ENCODE measurements around the gene MRTFA.

The MRTFA gene

GRCh38 chr22:40553014-40553554, 83.4 kb downstream of the MRTFA start:
- no peak for DNase-seq (ENCODE audit: low read depth, low spot score)
- no peak for TF ChIP-seq CTCF (IDR thresholded peaks at IDR 0.05; ENCODE audit: low read depth, low read length)
- in situ Hi-C loops (cut with HindIII; ENCODE audit: low sequenced_read_pairs): no loop called here
- no peak overlapping the region for H3K4me3 ChIP-seq (ENCODE audit: low read depth, low read length)

- in situ Hi-C loops (cut with HindIII; ENCODE audit: low sequenced_read_pairs): no loop called here
- no peak overlapping the region for H3K4me3 ChIP-seq (ENCODE audit: low read depth, low read length)
- no peak for TF ChIP-seq CTCF (IDR thresholded peaks at IDR 0.05; ENCODE audit: low read depth, low read length)
- no peak for DNase-seq (ENCODE audit: low read depth, low spot score)
Observed at GRCh38 chr22:40552070-40552469, 84.4 kb downstream of the MRTFA start.

GRCh38 chr22:40547729-40548143, 88.8 kb downstream of the MRTFA start:
- DNase-seq (ENCODE audit: low read depth, low spot score): no peak
- in situ Hi-C loops (cut with HindIII; ENCODE audit: low sequenced_read_pairs): no loop called here
- TF ChIP-seq CTCF (IDR thresholded peaks at IDR 0.05; ENCODE audit: low read depth, low read length): no peak
- H3K4me3 ChIP-seq (ENCODE audit: low read depth, low read length): no peak overlapping the region

GRCh38 chr22:40544758-40545157, 91.8 kb downstream of the MRTFA start:
- DNase-seq (ENCODE audit: low read depth, low spot score): no peak
- H3K4me3 ChIP-seq (ENCODE audit: low read depth, low read length): no peak overlapping the region
- TF ChIP-seq CTCF (IDR thresholded peaks at IDR 0.05; ENCODE audit: low read depth, low read length): no peak
- in situ Hi-C loops (cut with HindIII; ENCODE audit: low sequenced_read_pairs): no loop called here

- no peak for DNase-seq (ENCODE audit: low read depth, low spot score)
- in situ Hi-C loops (cut with HindIII; ENCODE audit: low sequenced_read_pairs): no loop called here
- H3K4me3 ChIP-seq (ENCODE audit: low read depth, low read length): no peak overlapping the region
- TF ChIP-seq CTCF (IDR thresholded peaks at IDR 0.05; ENCODE audit: low read depth, low read length): no peak
Observed at GRCh38 chr22:40542821-40543540, 93.5 kb downstream of the MRTFA start.

- in situ Hi-C loops (cut with HindIII; ENCODE audit: low sequenced_read_pairs): no loop called here
- DNase-seq (ENCODE audit: low read depth, low spot score): no peak
- no peak for TF ChIP-seq CTCF (IDR thresholded peaks at IDR 0.05; ENCODE audit: low read depth, low read length)
- H3K4me3 ChIP-seq (ENCODE audit: low read depth, low read length): no peak overlapping the region
Observed at GRCh38 chr22:40541300-40541699, 95.2 kb downstream of the MRTFA start.

Measured in astrocyte of the spinal cord (primary cell).